ENCODE results near the gene IWS1.
"Not testable (repeated sequence)": the region's sequence is repeated elsewhere in the genome, so short reads cannot be mapped to it uniquely, and the experiment has no call there.

Gene IWS1

DNA sequence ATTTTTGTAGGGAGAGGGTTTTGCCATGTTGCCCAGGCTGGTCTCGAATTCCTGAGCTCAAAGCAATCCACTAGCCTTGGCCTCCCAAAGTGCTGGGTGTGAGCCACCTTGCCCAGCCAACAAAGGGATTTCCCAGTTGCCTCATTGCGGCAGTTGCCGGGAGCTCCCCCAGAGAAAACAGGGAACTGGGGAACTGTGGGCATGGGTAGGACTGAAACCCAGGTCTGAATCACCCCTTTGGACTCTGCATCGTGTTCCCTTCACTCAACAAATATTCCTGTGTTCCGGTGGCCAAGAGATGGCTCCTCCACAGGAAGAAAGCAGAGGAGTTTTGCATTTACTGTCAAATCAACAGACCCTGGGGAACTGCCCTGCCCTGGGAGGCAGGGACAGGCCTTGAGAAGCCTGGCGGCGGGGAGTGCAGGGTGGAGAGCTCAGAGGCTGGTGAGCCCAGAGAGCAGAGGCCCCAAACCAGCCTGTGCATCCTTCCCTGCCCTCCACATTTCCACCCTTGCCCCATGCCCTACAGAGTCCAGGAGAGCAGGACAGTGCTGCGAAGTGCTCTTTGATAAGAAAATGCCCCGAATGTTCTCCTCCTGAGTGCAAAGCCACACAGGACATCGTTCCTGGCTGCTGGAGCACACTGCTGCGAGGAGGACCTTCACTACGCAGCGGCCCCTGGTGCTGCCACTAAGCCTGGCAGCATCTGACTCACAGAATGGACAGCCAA is 34.1 kb upstream of the IWS1 start:
- DNase-seq: no peak

- DNase-seq: no peak
Measured at GRCh38 chr2:127559454-127559853, 33.2 kb upstream of the IWS1 start.

- no peak for DNase-seq
Measured at GRCh38 chr2:127558911-127559310, 32.6 kb upstream of the IWS1 start.

- DNase-seq: no peak
Measured at GRCh38 chr2:127552846-127553245, 26.6 kb upstream of the IWS1 start.

DNA sequence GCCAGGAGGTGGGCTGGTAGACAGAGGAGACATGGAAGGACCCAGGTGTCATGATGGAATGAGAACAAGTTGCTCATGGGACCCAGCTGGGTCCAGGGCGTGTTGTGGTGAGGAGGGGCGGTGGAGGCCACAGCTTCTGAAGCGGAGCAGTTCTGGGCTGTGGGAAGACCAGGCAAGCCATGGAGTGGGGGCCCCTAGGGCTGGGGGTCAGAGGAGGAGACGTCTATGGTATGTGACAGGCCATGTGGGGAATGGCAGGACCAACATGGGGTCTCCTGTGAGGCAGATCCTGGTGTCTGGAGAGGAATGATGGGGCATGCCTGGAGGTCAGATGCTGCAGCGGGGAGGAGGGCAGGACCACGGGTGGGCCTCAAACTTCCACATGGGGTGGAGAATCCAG is 26.0 kb upstream of the IWS1 start:
- DNase-seq: no peak

DNA sequence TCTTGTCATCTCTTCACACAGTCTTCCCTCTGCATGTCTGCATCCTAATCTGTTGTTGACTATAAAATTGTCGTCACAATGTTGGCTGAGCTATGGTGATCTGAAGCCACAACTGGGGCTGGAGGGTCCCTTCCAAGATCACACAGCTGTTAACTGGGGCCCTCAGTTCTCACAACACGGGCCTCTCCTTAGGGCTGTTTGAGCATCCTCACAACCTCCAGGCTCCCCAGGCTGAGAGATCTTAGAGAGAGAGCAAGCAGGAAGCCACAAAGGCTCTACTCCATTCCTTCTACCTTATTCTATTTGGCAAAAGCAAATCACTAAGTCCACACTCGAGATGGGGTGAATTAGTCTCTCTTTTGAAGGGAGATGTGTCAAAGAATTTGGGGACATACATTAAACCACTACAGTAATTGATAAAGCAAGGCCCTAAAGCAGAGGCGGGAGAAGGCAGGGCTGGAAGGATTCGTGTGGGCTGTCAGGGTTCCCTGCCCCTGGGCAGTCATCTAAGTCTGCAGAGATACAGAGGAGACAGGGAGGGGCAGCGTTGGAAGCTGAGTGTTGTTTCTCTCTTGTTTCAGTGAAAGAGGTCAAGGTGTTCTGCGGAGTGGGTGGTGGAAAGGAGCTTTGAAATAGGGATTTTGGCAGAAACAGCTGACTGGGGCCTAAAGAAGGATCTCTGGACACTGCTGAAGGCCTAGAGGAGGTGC is 25.1 kb upstream of the IWS1 start:
- DNase-seq: no peak

DNA sequence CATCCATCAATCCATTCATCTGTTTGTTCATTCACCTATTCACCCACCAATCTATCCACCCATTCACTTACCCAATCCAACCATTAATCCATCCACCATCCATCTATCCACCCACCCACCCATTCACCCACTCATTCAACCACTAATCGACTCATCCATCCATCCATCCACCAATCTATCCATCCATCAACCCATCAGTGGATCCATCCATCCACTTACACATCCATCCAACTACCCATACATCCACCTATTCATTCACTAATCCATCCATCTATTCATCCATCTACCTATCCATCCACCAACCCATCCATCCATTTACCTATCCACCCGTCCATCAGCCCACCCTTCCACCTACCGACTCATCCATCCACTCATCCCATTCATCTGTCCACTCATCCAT is 20.5 kb upstream of the IWS1 start:
- DNase-seq: no peak

DNA sequence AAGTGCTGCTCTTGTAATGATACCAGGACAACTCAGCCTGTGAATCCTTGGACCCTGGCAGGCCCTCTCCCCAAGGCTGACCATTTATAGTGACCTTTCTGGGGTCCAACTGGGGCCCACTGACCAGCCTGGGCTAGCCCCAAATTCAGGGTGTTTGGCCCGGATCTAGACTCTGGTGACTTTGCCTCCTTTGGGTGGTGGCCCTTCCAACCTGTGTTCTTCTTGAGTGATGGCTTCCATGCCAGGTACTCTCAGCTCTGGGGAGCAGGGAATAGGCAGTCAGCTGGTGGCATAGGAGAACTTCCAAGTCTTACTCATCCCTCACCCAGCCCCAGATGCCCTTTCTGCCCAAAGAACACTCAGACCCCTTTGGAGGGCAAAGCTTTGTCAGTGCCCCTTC is 19.5 kb upstream of the IWS1 start:
- no peak for DNase-seq

DNA sequence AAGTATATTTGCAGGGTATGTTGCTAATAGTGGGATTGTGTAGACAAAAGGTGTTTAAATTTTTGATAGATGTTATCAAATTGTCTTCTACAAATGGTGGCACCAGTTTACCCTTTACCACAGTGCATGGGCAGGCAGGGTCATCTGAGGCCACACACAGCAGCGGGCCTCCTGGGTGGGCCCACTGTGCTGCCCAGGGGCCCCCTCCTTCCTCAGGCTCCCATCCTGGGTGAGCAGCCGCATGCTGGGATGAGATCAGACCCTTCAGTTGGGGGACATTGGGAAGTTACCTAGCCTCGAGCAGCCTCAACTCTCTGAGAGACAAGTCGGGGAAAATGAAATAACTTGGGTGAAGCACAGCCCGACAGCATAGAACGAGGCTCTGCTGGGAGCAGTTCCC is 18.9 kb upstream of the IWS1 start:
- no peak for DNase-seq

- not testable (repeated sequence) for DNase-seq
Measured at GRCh38 chr2:127543013-127543501, 16.8 kb upstream of the IWS1 start.

- DNase-seq: no peak
Measured at GRCh38 chr2:127542231-127542630, 15.9 kb upstream of the IWS1 start.

- DNase-seq: no peak
Measured at GRCh38 chr2:127541809-127542208, 15.5 kb upstream of the IWS1 start.

DNA sequence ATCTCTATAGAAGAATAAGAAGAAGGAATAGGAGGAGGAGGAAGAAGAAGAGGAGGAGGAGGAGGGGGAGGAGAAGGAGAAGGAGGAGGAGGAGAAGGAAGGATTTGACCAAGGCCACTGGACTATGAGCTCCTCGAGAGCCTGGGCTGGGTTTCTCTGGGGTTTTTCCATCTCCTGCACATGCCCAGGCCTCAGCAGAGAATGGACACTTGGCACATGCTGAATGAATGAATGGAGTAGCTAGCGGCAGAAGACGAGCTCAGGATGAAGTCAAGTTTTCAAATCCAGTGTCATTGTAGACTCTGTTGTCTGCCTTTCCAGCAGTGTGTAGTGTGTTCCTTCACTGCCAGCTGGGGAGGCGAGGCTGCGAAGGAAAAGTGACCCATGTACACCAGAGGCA is 11.4 kb upstream of the IWS1 start:
- no peak for DNase-seq

- no peak for DNase-seq
Measured at GRCh38 chr2:127536707-127537541, 10.6 kb upstream of the IWS1 start.

GRCh38 chr2:127535918-127536317 is 9.6 kb upstream of the IWS1 start:
- no peak for DNase-seq

- DNase-seq: no peak
Measured at GRCh38 chr2:127535422-127535901, 9.2 kb upstream of the IWS1 start, which contains the start of gene MYO7B. TSS of gene MYO7B (plus strand) at chr2:127535683. CDS start at chr2:127559723, 24,040 bp downstream.

DNA sequence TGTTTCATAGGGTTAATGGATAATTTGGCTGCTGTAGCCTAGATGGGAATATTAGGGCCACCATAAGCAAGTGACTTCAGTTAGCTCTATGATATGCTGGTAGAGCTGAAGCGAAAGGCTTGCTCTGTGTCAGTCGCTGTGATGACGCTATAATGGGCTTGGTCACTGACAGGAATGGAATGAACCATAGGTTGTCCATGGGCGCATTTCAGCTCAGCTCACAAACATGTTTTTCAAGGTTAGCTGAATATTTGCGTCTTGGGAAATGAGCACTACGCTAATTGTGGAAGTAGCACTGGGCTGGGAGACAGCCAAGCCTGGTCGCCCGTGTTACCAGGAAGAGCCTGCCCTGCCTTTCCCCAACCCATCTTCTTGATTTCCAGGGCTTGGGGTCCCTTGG is 6.0 kb upstream of the IWS1 start:
- DNase-seq: no peak

DNA sequence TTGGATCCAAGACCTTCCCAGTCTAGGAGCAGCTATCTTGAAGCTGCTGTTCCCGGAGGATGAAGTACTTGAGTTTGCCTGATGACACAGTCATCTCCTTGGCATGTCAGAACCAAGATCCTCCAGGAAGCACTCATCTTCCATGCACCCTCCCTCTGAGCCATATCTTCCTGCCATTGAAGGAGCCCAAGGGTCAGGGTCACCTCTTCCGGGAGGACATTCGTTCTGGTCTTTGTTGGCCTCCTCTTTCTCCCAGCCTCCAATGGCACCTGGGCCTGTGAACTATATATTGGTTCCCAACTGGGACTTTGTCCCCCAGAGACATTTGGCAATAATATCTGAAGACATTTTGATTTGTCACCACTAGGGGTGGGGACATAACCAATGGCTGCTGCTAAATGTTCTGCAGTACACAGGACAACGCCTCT is 4.9 kb upstream of the IWS1 start:
- no peak for DNase-seq

- DNase-seq: no peak
Measured at GRCh38 chr2:127530245-127531140, 4.2 kb upstream of the IWS1 start.

- DNase-seq: not testable (repeated sequence)
Measured at GRCh38 chr2:127529416-127529815, 3.1 kb upstream of the IWS1 start.

DNA sequence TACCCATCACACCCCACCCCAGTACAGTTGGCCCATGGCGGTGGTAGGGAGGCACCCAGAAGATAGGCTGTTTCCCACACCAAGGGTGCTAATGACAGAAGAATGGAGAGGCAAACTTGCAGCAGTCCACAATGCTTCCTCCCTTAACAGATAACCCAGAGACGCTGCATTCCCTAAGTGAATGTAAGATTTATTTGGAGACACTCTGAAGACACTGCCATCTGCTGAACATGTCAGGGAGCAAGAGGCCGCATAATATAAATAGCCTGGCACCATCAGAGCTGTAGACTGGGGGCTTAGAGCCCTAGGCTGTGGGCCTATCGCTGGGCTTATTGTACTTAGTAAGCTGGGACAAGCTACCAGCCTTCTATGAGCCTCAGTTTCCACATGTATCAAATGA is 2.2 kb upstream of the IWS1 start:
- DNase-seq: no peak

Data from stimulated activated CD4-positive, alpha-beta T cell treated with anti-CD3 and anti-CD28 coated beads, Interleukin-4, amount 100 ng/mL, for 24 hours (primary cell).